GM12878 (cell line): ENCODE measurements around the gene ERC1. TPM values are rescaled to one million over a fixed set of nuclear protein-coding genes. Genes with fewer than 3 reads are reported as not detected.

Source experiments
- BHLHE40 ChIP-seq, 2 experiments: fragments of 450-650 bp in 1 of 2; IDR thresholded peaks; 2 replicates each; pipeline ENCODE4 v1.6.1; 2011 to 2017; ENCODE audit warnings: low read depth in 2 of 2, borderline replicate concordance in 1 of 2, improper control_type of control experiment in 1 of 2, low read length in 1 of 2, mild to moderate bottlenecking in 1 of 2
- BMI1 ChIP-seq: fragments of 450-650 bp; IDR thresholded peaks from 2 replicates; pipeline ENCODE4 v1.6.1; 2016; ENCODE audit warnings: mild to moderate bottlenecking, moderate library complexity, borderline replicate concordance
- CHD2 ChIP-seq: IDR thresholded peaks from 2 replicates; pipeline ENCODE4 v1.6.1; 2011; ENCODE audit warnings: low read depth, low read length, improper control_type of control experiment, borderline replicate concordance
- CREB1 ChIP-seq: IDR thresholded peaks from 2 replicates; pipeline ENCODE4 v1.6.1; 2012; ENCODE audit warnings: low read depth, mild to moderate bottlenecking, inconsistent platforms
- CTCF ChIP-seq, 3 experiments: IDR thresholded peaks in 2 of 3; conservative IDR thresholded peaks in 1 of 3; 2 replicates each; pipeline ENCODE4 v1.5.1; 2011; ENCODE audit warnings: low read depth in 3 of 3, low read length in 3 of 3, mild to moderate bottlenecking in 3 of 3, control low read depth in 2 of 3, moderate library complexity in 2 of 3, inconsistent platforms in 1 of 3, mixed read lengths in 1 of 3; ENCODE audit not compliant: control insufficient read depth in 2 of 3, insufficient read depth in 1 of 3; ENCODE audit errors: extremely low read depth in 1 of 3
- EED ChIP-seq: sonication (generic); IDR thresholded peaks from 2 replicates; pipeline ENCODE4 v1.6.1; 2016; ENCODE audit warnings: antibody characterized with exemption, low read depth
- ETV6 ChIP-seq, 2 experiments: fragments of 450-650 bp in 1 of 2; IDR thresholded peaks in 1 of 2; conservative IDR thresholded peaks in 1 of 2; 2 replicates each; pipeline ENCODE4 v1.6.1; 2014; ENCODE audit warnings: antibody characterized with exemption in 1 of 2, borderline replicate concordance in 1 of 2, low read depth in 1 of 2, mild to moderate bottlenecking in 1 of 2, moderate library complexity in 1 of 2
- FOS ChIP-seq: IDR thresholded peaks from 3 replicates; pipeline ENCODE4 v1.6.1; 2011; ENCODE audit warnings: borderline replicate concordance; ENCODE audit not compliant: insufficient read length; ENCODE audit errors: extremely low read depth
- FOXK2 ChIP-seq: fragments of 450-650 bp; IDR thresholded peaks from 2 replicates; pipeline ENCODE4 v1.6.1; 2017; ENCODE audit warnings: mild to moderate bottlenecking, moderate library complexity
- GABPA ChIP-seq: IDR thresholded peaks from 2 replicates; pipeline ENCODE4 v1.6.1; 2014; ENCODE audit warnings: antibody characterized with exemption, low read depth, mild to moderate bottlenecking, inconsistent platforms
- NFYB ChIP-seq: IDR thresholded peaks from 2 replicates; pipeline ENCODE4 v1.6.1; 2011; ENCODE audit warnings: low read depth, mild to moderate bottlenecking, low read length, improper control_type of control experiment, moderate library complexity; ENCODE audit not compliant: insufficient read depth
- RAD51 ChIP-seq: fragments of 450-650 bp; IDR thresholded peaks from 2 replicates; pipeline ENCODE4 v1.6.1; 2016; ENCODE audit warnings: moderate library complexity, mild to moderate bottlenecking, inconsistent platforms
- SUZ12 ChIP-seq: fragments of 200-600 bp; sonication (generic); IDR thresholded peaks from one replicate; pipeline ENCODE4 v1.6.1; 2018; ENCODE audit warnings: antibody characterized with exemption, mild to moderate bottlenecking; ENCODE audit not compliant: unreplicated experiment
- TARDBP ChIP-seq: IDR thresholded peaks from 2 replicates; pipeline ENCODE4 v1.6.1; 2016; ENCODE audit warnings: borderline replicate concordance
- TBL1XR1 ChIP-seq: IDR thresholded peaks from 2 replicates; pipeline ENCODE4 v1.6.1; 2012; ENCODE audit warnings: low read depth, low read length, improper control_type of control experiment
- ZNF24 ChIP-seq: fragments of 450-650 bp; IDR thresholded peaks from 2 replicates; pipeline ENCODE4 v1.6.1; 2017; ENCODE audit warnings: antibody characterized with exemption, mild to moderate bottlenecking
- ZNF622 ChIP-seq: fragments of 450-650 bp; IDR thresholded peaks from 2 replicates; pipeline ENCODE4 v1.6.1; 2017; ENCODE audit warnings: mild to moderate bottlenecking, inconsistent platforms
- ZZZ3 ChIP-seq: IDR thresholded peaks from 2 replicates; pipeline ENCODE4 v1.6.1; 2011; ENCODE audit warnings: low read depth; ENCODE audit not compliant: control insufficient read depth, insufficient read length
- polyA plus RNA-seq, 11 experiments: library from polyadenylated mRNA; depleted of rRNA in 4 of 11; unstranded in 6 of 11; stranded (reverse) in 5 of 11; fragments of >200 nt; fragmentation: Nextera tagmentation in 4 of 11; fragmentation: Illumina TruSeq in 1 of 11; extraction: Ambion mirVana in 4 of 11; extraction: Trizol in 1 of 11; gene quantifications; 1 replicate in 1 of 11; 2 replicates in 10 of 11; pipeline versions ENCODE4 v1.2.1 to v1.2.3, GENCODE V29; 2011 to 2016; ENCODE audit warnings: inconsistent platforms in 2 of 11, missing spikeins in 2 of 11, low read depth in 1 of 11
- total RNA-seq, 4 experiments: library from RNA; depleted of rRNA in 3 of 4; stranded (reverse); fragments of >200 nt in 3 of 4; fragmentation: Illumina TruSeq in 1 of 4; extraction: Trizol in 1 of 4; gene quantifications; 2 replicates each; pipeline versions ENCODE4 v1.2.1 to v1.2.3, GENCODE V29; 2013 to 2021
- TF ChIP-seq, protein P1 (sequence below): IDR thresholded peaks from 2 replicates; pipeline ENCODE4 v1.6.1; 2012; ENCODE audit warnings: low read depth, low read length, improper control_type of control experiment
- TF ChIP-seq, protein P2 (sequence below): fragments of 450-650 bp; IDR thresholded peaks from 2 replicates; pipeline ENCODE4 v1.6.1; 2016; ENCODE audit warnings: mild to moderate bottlenecking
- TF ChIP-seq, protein P3 (sequence below): fragments of 450-650 bp; formaldehyde crosslinking; IDR thresholded peaks from 2 replicates; pipeline ENCODE4 v1.5.0; 2022; ENCODE audit warnings: mild to moderate bottlenecking, missing genetic modification characterization

ERC1 gene
- total and polyA plus RNA-seq, 10 of the 15 experiments (the other 5 are each of a cell fraction or from before 2014, with no cell fraction given): 0.75 to 8.0 (median 5.0) TPM

GRCh38 chr12:949453-950191 is 41.4 kb upstream of the ERC1 start, which contains the start of gene RAD52 (continued):
- TF ChIP-seq CTCF (IDR thresholded peaks at IDR 0.05 in 2 of 3, conservative IDR thresholded peaks at IDR 0.05 in 1 of 3; ENCODE audit: control insufficient read depth in 2 of 3, extremely low read depth in 1 of 3, insufficient read depth in 1 of 3, low read depth in 3 of 3, low read length in 3 of 3): peak; percentile 91 to 93 (median 93)
- TF ChIP-seq CHD2: peak; percentile 86
- TF ChIP-seq, protein P1, sequence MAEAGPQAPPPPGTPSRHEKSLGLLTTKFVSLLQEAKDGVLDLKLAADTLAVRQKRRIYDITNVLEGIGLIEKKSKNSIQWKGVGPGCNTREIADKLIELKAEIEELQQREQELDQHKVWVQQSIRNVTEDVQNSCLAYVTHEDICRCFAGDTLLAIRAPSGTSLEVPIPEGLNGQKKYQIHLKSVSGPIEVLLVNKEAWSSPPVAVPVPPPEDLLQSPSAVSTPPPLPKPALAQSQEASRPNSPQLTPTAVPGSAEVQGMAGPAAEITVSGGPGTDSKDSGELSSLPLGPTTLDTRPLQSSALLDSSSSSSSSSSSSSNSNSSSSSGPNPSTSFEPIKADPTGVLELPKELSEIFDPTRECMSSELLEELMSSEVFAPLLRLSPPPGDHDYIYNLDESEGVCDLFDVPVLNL: peak; percentile 71; the same call in 1 of the 2 replicates
- TF ChIP-seq ZNF24: no peak
- TF ChIP-seq BHLHE40 (IDR thresholded peaks at IDR 0.05; ENCODE audit: borderline replicate concordance in 1 of 2, low read depth in 2 of 2, low read length in 1 of 2): peak in 1 of 2 experiments; percentile 75; a peak in 2 of 4 replicates
- peak in 1 of 2 experiments; percentile 47; a peak in 1 of 4 replicates for TF ChIP-seq ETV6 (conservative IDR thresholded peaks at IDR 0.05 in 1 of 2, IDR thresholded peaks at IDR 0.05 in 1 of 2; ENCODE audit: borderline replicate concordance in 1 of 2, low read depth in 1 of 2)
- TF ChIP-seq BMI1: no peak
- TF ChIP-seq TARDBP: peak; percentile 17
- TF ChIP-seq EED: peak; percentile 83
- TF ChIP-seq SUZ12: no peak
- no peak for TF ChIP-seq ZNF622
- TF ChIP-seq, protein P2, sequence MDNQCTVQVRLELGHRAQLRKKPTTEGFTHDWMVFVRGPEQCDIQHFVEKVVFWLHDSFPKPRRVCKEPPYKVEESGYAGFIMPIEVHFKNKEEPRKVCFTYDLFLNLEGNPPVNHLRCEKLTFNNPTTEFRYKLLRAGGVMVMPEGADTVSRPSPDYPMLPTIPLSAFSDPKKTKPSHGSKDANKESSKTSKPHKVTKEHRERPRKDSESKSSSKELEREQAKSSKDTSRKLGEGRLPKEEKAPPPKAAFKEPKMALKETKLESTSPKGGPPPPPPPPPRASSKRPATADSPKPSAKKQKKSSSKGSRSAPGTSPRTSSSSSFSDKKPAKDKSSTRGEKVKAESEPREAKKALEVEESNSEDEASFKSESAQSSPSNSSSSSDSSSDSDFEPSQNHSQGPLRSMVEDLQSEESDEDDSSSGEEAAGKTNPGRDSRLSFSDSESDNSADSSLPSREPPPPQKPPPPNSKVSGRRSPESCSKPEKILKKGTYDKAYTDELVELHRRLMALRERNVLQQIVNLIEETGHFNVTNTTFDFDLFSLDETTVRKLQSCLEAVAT: peak; percentile 92
- TF ChIP-seq FOS: no peak
- no peak; the same call in 1 of the 2 replicates for TF ChIP-seq FOXK2
- no peak for TF ChIP-seq RAD51
- TF ChIP-seq, protein P3, sequence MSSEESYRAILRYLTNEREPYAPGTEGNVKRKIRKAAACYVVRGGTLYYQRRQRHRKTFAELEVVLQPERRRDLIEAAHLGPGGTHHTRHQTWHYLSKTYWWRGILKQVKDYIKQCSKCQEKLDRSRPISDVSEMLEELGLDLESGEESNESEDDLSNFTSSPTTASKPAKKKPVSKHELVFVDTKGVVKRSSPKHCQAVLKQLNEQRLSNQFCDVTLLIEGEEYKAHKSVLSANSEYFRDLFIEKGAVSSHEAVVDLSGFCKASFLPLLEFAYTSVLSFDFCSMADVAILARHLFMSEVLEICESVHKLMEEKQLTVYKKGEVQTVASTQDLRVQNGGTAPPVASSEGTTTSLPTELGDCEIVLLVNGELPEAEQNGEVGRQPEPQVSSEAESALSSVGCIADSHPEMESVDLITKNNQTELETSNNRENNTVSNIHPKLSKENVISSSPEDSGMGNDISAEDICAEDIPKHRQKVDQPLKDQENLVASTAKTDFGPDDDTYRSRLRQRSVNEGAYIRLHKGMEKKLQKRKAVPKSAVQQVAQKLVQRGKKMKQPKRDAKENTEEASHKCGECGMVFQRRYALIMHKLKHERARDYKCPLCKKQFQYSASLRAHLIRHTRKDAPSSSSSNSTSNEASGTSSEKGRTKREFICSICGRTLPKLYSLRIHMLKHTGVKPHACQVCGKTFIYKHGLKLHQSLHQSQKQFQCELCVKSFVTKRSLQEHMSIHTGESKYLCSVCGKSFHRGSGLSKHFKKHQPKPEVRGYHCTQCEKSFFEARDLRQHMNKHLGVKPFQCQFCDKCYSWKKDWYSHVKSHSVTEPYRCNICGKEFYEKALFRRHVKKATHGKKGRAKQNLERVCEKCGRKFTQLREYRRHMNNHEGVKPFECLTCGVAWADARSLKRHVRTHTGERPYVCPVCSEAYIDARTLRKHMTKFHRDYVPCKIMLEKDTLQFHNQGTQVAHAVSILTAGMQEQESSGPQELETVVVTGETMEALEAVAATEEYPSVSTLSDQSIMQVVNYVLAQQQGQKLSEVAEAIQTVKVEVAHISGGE (CRISPR knock-in tag): peak; percentile 38; the same call in 1 of the 2 replicates
- TF ChIP-seq ZZZ3: no peak
- peak; percentile 86 for TF ChIP-seq TBL1XR1
- peak; percentile 25; the same call in 1 of the 2 replicates for TF ChIP-seq CREB1
- TF ChIP-seq NFYB: no peak
- peak; percentile 23; the same call in 1 of the 2 replicates for TF ChIP-seq GABPA
